GM18907 (cell line): ENCODE data around the gene CNTN5.

Experiments used
- ATAC-seq: cut with Tn5 transposase; IDR thresholded peaks from one replicate; pipeline ENCODE4 v1.9.1; 2021; ENCODE audit warnings: mild to moderate bottlenecking, moderate library complexity; ENCODE audit not compliant: unreplicated experiment

The CNTN5 gene

GRCh38 chr11:100013011-100013410, 992.3 kb downstream of the CNTN5 start:
- no peak for ATAC-seq

GRCh38 chr11:100031973-100032372, 1011.2 kb downstream of the CNTN5 start:
- no peak for ATAC-seq

GRCh38 chr11:100061006-100061405, 1040.3 kb downstream of the CNTN5 start:
- no peak for ATAC-seq

- no peak for ATAC-seq
These were observed 1045.7 kb downstream of the CNTN5 start for GRCh38 chr11:100066399-100066798.

- ATAC-seq: no peak
These were observed 1047.4 kb downstream of the CNTN5 start for GRCh38 chr11:100068116-100068515.

GRCh38 chr11:100072131-100072530, 1051.4 kb downstream of the CNTN5 start:
- ATAC-seq: no peak

GRCh38 chr11:100080381-100080780, 1059.6 kb downstream of the CNTN5 start:
- no peak for ATAC-seq

GRCh38 chr11:100080821-100081220, 1060.1 kb downstream of the CNTN5 start:
- ATAC-seq: no peak

GRCh38 chr11:100093698-100094097, 1072.9 kb downstream of the CNTN5 start:
- no peak for ATAC-seq

GRCh38 chr11:100094121-100094865, 1073.5 kb downstream of the CNTN5 start:
- no peak for ATAC-seq

- ATAC-seq: no peak
These were observed 1075.1 kb downstream of the CNTN5 start for GRCh38 chr11:100095809-100096208.

- no peak for ATAC-seq
These were observed 1077.8 kb downstream of the CNTN5 start for GRCh38 chr11:100098560-100098959.

- no peak for ATAC-seq
These were observed 1084.7 kb downstream of the CNTN5 start for GRCh38 chr11:100105255-100105981.

GRCh38 chr11:100105982-100106358, 1085.2 kb downstream of the CNTN5 start:
- no peak for ATAC-seq

GRCh38 chr11:100119176-100119575, 1098.4 kb downstream of the CNTN5 start:
- no peak for ATAC-seq

- no peak for ATAC-seq
These were observed 1112.4 kb downstream of the CNTN5 start for GRCh38 chr11:100133114-100133513.

- ATAC-seq: no peak
These were observed 1120.5 kb downstream of the CNTN5 start for GRCh38 chr11:100141201-100141600.

GRCh38 chr11:100151944-100152343, 1131.2 kb downstream of the CNTN5 start:
- ATAC-seq: no peak

- ATAC-seq: no peak
These were observed 1132.0 kb downstream of the CNTN5 start for GRCh38 chr11:100152766-100153165.

GRCh38 chr11:100163471-100163870, 1142.7 kb downstream of the CNTN5 start:
- no peak for ATAC-seq

GRCh38 chr11:100174881-100175280, 1154.1 kb downstream of the CNTN5 start:
- ATAC-seq: no peak

GRCh38 chr11:100176456-100176855, 1155.7 kb downstream of the CNTN5 start:
- ATAC-seq: no peak
